Activated T-cell treated with anti-CD3 and anti-CD28 coated beads, Interleukin-2, amount 50 U/mL, for 48 hours (primary cell): ENCODE measurements around the gene MAD2L2.
A peak's percentile ranks its signal among the peaks of the same experiment; 100 is the strongest.

Experiments used
- DNase-seq, 2 experiments: peaks; one replicate each; pipeline ENCODE4 v3.0.0-alpha.2; 2020

MAD2L2 gene

GRCh38 chr1:11652203-11652780 lies 28.7 kb downstream of the MAD2L2 start:
- no peak for DNase-seq

- DNase-seq: no peak
These were observed 29.9 kb downstream of the MAD2L2 start for GRCh38 chr1:11651017-11651416.

GRCh38 chr1:11650331-11650991 lies 30.5 kb downstream of the MAD2L2 start:
- peak; percentile 85 to 90 for DNase-seq

- peak in 1 of 2 experiments; percentile 36 for DNase-seq
These were observed 31.2 kb downstream of the MAD2L2 start for GRCh38 chr1:11649624-11650330.

- no peak for DNase-seq
These were observed 31.7 kb downstream of the MAD2L2 start for GRCh38 chr1:11649237-11649623.

GRCh38 chr1:11648732-11649158 lies 32.2 kb downstream of the MAD2L2 start:
- DNase-seq: peak; percentile 54 to 62

GRCh38 chr1:11648039-11648438 lies 32.9 kb downstream of the MAD2L2 start:
- no peak for DNase-seq

GRCh38 chr1:11647333-11647732 lies 33.6 kb downstream of the MAD2L2 start:
- DNase-seq: no peak

- DNase-seq: no peak
These were observed 34.6 kb downstream of the MAD2L2 start for GRCh38 chr1:11646317-11646716.

GRCh38 chr1:11645670-11646265 lies 35.2 kb downstream of the MAD2L2 start:
- peak; percentile 84 to 87 for DNase-seq

- no peak for DNase-seq
These were observed 35.7 kb downstream of the MAD2L2 start for GRCh38 chr1:11645270-11645669.

GRCh38 chr1:11643782-11644181 lies 37.2 kb downstream of the MAD2L2 start:
- no peak for DNase-seq

GRCh38 chr1:11642418-11643017 lies 38.4 kb downstream of the MAD2L2 start:
- DNase-seq: peak; percentile 79 to 81

GRCh38 chr1:11641776-11642305 lies 39.1 kb downstream of the MAD2L2 start:
- DNase-seq: no peak

GRCh38 chr1:11640944-11641343 lies 40.0 kb downstream of the MAD2L2 start:
- no peak for DNase-seq

GRCh38 chr1:11640101-11640500 lies 40.8 kb downstream of the MAD2L2 start:
- DNase-seq: no peak

- DNase-seq: no peak
These were observed 41.6 kb downstream of the MAD2L2 start for GRCh38 chr1:11639372-11639771.

GRCh38 chr1:11638121-11638520 lies 42.8 kb downstream of the MAD2L2 start:
- DNase-seq: no peak

- DNase-seq: no peak
These were observed 46.4 kb downstream of the MAD2L2 start for GRCh38 chr1:11634365-11635192.

GRCh38 chr1:11629184-11630016 lies 51.5 kb downstream of the MAD2L2 start:
- no peak for DNase-seq

GRCh38 chr1:11628767-11629166 lies 52.2 kb downstream of the MAD2L2 start:
- no peak for DNase-seq
